Activated naive CD4-positive, alpha-beta T cell treated with anti-CD3 and anti-CD28 coated beads, Interleukin-2, amount 10 ng/mL, durations not matched to agents 7 days and 5 days (primary cell): Measurements from ENCODE around the gene TCEANC.
"Not testable (repeated sequence)": the region's sequence is repeated elsewhere in the genome, so short reads cannot be mapped to it uniquely, and the experiment has no call there.

Experiments
- CTCF ChIA-PET: fragments of 350-600 bp; sonication (Branson Sonifier 250); formaldehyde crosslinking; loops from one replicate; lab custom pipeline; 2021; ENCODE audit warnings: antibody characterized with exemption; lab: Charles Lee
- DNase-seq: peaks from one replicate; pipeline ENCODE4 v3.0.0-alpha.2; 2020
- H3K27ac Mint-ChIP-seq: one replicate; pipeline ENCODE4 v1.8.0; 2021; ENCODE audit warnings: mild to moderate bottlenecking, moderate library complexity, mixed read lengths
- H3K27me3 Mint-ChIP-seq: one replicate; pipeline ENCODE4 v1.8.0; 2021; ENCODE audit warnings: mild to moderate bottlenecking, mixed read lengths
- H3K36me3 Mint-ChIP-seq: one replicate; pipeline ENCODE4 v1.8.0; 2021; ENCODE audit warnings: mixed read lengths
- H3K4me1 Mint-ChIP-seq: one replicate; pipeline ENCODE4 v1.8.0; 2021; ENCODE audit warnings: mixed read lengths
- H3K4me3 Mint-ChIP-seq: one replicate; pipeline ENCODE4 v1.8.0; 2021; ENCODE audit warnings: mild to moderate bottlenecking, moderate library complexity, mixed read lengths
- H3K9me3 Mint-ChIP-seq: one replicate; pipeline ENCODE4 v1.8.0; 2021; ENCODE audit warnings: mixed read lengths

The TCEANC gene

DNA sequence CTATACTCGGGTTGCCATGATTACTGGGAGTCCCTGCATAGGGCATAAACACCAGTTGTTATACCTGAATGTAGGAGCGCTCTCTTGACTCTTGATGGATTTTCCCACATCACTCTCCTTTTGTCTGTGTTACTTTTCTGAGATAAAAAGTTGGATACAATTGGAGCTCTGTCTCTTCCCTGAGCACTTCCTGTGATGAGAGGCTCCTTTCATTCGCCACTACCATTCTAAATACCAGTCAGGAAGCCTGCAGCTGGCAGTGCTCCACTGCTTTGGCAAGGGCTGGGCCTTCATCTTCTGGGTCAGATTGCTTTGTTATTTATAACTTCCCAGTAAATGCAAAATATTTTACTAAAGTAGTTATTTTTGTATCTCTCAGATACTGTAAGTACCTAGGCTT lies 13.9 kb downstream of the TCEANC start:
- H3K27me3 Mint-ChIP-seq: no peaks in the 10 kb centered on the region
- no peak for DNase-seq
- H3K9me3 Mint-ChIP-seq: no peaks in the 10 kb centered on the region
- H3K27ac Mint-ChIP-seq: no peak overlapping the region
- no peak overlapping the region for H3K4me3 Mint-ChIP-seq
- peaks cover 22% of the 10 kb centered on the region for H3K36me3 Mint-ChIP-seq
- CTCF ChIA-PET: no interaction called here
- peaks cover 5% of the 10 kb centered on the region for H3K4me1 Mint-ChIP-seq

DNA sequence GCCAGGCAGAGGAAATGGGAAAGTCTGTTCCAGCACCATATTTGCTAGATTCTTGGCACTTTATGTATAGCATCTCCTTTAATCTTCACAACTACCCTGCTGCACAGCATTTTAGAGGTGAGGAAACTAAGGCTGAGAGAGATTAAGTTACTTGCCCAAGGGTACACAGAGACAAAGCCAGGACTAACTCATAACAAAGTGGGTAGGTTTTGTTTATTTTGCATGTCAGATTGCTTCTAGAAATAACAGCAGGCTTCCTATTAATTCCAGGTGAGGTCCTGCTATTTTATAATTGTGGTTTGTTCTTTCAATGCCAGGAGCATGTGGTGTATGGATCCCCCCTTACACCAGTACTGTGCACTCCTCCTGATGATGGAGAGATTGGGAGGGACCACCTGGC lies 15.0 kb downstream of the TCEANC start:
- DNase-seq: no peak
- Mint-ChIP-seq H3K4me1 (peaks cover 5% of the 10 kb centered on the region), H3K9me3 (no peaks in the 10 kb centered on the region), H3K27ac (no peak overlapping the region), H3K27me3 (no peaks in the 10 kb centered on the region), H3K36me3 (peaks cover 22% of the 10 kb centered on the region), H3K4me3 (no peak overlapping the region)
- CTCF ChIA-PET: no interaction called here

DNA sequence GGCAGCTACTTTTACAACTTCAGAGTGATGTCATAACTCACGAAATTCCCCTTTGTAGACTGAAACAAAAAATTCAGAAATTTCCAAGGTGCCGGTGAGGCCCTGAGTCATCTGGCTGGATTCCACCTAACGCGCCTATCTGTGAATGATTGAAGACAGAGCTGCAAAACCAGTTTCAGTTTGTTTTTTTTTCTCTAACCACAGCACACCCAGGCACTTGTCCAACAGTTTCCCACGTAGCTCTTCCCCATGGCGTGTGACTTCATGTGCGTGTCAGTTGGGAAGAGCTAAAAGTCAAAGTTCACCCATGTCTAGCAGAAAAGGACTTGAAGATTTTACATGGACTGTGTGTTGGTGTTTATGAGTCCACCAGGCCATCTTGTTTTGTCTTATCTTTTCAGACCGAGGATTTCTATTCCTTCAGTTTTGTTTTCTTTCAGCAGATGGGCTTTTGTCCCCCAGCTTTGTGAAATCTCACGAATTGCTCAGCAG lies 16.4 kb downstream of the TCEANC start:
- peaks cover 19% of the 10 kb centered on the region for H3K36me3 Mint-ChIP-seq

DNA sequence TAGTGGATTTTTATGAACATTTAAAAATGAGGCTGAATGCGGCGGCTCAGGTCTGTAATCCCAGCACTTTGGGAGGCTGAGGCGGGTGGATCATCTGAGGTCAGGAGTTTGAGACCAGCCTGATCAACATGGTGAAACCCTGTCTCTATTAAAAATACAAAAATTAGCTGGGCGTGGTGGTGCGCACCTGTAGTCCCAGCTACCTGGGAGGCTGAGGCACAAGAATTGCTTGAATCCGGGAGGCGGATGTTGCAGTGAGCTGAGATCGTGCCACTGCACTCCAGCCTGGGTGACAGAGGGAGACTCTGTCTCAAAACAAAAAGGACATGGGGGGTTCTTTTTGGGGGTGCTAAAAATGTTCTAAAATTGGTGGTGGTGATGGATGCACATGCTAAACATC lies 16.8 kb downstream of the TCEANC start:
- H3K27ac Mint-ChIP-seq, DNase-seq, H3K27me3 Mint-ChIP-seq, H3K9me3 Mint-ChIP-seq, H3K4me3 Mint-ChIP-seq, H3K4me1 Mint-ChIP-seq: not testable (repeated sequence)
- CTCF ChIA-PET: interaction anchor here (1.0 to 1.5 kb wide), 2 partner anchors 12 to 19 kb away, joined by 3 to 5 read pairs; partner anchors contain the start of gene RAB9A
- peaks cover 19% of the 10 kb centered on the region for H3K36me3 Mint-ChIP-seq

More for the DNA sequence above, 16.4 kb downstream of the TCEANC start:
- Mint-ChIP-seq H3K4me1 (peaks cover 5% of the 10 kb centered on the region), H3K27me3 (no peaks in the 10 kb centered on the region), H3K4me3 (peak overlapping the region; percentile 15), H3K27ac (peak overlapping the region; percentile 49), H3K9me3 (no peaks in the 10 kb centered on the region)
- peak; percentile 20 for DNase-seq
- CTCF ChIA-PET: interaction anchor here (1.0 to 1.5 kb wide), 2 partner anchors 12 to 20 kb away, joined by 3 to 5 read pairs; partner anchors contain the start of gene RAB9A

DNA sequence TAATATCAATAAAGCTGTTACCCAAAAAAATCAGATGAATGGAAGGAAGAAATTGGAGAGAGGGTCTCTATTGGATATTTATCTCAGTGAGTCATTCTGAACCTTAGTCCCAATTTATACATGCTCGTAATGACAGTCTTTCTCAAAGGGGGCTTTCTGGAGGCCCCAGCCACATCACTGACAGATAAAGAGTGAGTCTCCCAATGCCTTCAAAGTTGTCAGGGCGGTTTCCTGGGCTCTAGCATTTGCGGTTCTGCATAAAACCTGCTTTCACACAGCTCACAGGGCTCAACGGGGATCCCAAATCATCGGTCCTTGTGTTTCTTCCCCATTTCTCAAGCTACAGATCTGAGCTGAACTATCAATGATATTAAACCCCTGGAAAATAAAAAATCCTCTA lies 17.3 kb downstream of the TCEANC start:
- Mint-ChIP-seq H3K9me3 (no peaks in the 10 kb centered on the region), H3K36me3 (peaks cover 16% of the 10 kb centered on the region), H3K27ac (no peak overlapping the region), H3K27me3 (no peaks in the 10 kb centered on the region), H3K4me3 (no peak overlapping the region), H3K4me1 (peaks cover 5% of the 10 kb centered on the region)
- CTCF ChIA-PET: interaction anchor here (1.5 kb wide), 1 partner anchor 11 kb away, joined by 3 read pairs; no protein-coding TSS in a partner anchor
- DNase-seq: no peak

DNA sequence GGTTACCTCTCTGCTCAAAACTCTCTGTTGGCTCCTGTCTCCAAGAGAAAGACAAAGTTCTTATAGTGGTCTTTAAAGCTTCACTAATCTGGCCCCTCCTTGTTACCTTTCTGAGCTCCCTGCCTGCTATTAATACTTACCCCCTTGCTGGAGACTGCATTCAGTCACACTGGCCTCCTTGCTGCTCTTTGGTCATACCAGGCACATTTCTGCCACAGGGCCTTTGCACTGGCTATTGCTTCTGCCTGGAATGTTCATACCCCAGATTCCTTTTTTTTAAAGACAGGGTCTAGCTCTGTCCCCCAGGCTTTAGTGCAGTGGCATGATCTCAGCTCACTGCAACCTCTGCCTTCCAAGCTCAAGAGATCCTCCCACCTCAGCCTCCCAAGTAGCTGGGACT lies 20.1 kb downstream of the TCEANC start:
- Mint-ChIP-seq H3K9me3 (no peaks in the 10 kb centered on the region), H3K4me3 (no peak overlapping the region), H3K27me3 (no peaks in the 10 kb centered on the region), H3K4me1 (peaks cover 5% of the 10 kb centered on the region), H3K36me3 (peaks cover 11% of the 10 kb centered on the region), H3K27ac (no peak overlapping the region)
- CTCF ChIA-PET: no interaction called here
- DNase-seq: no peak

DNA sequence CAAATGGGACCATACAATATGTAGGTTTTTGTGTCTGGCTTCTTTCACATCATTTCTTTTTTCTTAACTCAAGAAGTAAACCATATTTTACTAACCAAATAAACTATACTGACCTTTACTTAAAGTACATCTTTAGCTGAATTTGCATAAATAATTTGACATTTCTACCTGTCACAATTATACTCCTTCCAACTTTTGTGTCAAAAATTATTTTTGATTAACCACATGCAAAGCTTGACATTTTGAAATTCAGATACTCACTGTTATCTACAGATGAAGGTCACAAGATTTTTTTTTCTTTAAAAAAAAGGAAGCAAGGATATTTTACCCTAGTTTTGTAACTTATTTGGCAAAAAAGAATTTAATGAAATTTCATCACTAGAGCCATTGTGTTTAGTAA lies 23.9 kb downstream of the TCEANC start:
- Mint-ChIP-seq H3K27ac (no peak overlapping the region), H3K4me1 (no peaks in the 10 kb centered on the region), H3K9me3 (no peaks in the 10 kb centered on the region), H3K27me3 (no peaks in the 10 kb centered on the region), H3K4me3 (no peak overlapping the region), H3K36me3 (no peaks in the 10 kb centered on the region)
- CTCF ChIA-PET: no interaction called here
- no peak for DNase-seq

DNA sequence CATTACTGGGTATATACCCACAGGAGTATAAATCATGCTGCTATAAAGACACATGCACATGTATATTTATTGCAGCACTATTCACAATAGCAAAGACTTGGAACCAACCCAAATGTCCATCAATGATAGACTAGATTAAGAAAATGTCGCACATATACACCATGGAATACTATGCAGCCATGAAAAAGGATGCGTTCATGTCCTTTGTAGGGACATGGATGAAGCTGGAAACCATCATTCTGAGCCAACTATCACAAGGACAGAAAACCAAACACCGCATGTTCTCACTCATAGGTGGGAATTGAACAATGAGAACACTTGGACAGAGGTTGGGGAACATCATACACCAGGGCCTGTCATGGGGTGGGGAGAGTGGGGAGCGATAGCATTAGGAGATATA lies 26.8 kb downstream of the TCEANC start:
- CTCF ChIA-PET, H3K27ac Mint-ChIP-seq, H3K27me3 Mint-ChIP-seq, H3K4me1 Mint-ChIP-seq, H3K36me3 Mint-ChIP-seq, H3K9me3 Mint-ChIP-seq, H3K4me3 Mint-ChIP-seq, DNase-seq: not testable (repeated sequence)

DNA sequence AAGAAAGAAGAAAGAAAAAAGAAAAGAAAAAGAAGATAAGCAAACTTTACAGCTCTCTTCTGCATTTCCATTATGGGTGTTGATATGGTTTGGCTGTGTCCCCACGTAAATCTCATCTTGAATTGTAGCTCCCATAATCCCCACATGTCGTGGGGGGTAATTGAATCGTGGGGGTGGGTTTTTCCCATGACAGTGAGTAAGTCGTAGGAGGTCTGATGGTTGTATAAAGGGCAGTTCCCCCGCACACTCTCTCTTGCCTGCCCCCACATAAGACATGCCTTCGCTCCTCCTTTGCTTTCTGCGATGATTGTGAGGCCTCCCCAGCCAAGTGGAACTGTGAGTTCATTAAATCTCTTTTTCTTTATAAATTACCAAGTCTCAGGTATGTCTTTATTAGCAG lies 28.7 kb downstream of the TCEANC start:
- no peak for DNase-seq
- Mint-ChIP-seq H3K27me3 (no peaks in the 10 kb centered on the region), H3K4me3 (no peak overlapping the region), H3K27ac (no peak overlapping the region), H3K36me3 (no peaks in the 10 kb centered on the region), H3K4me1 (no peaks in the 10 kb centered on the region), H3K9me3 (no peaks in the 10 kb centered on the region)
- CTCF ChIA-PET: interaction anchor here (0.9 kb wide), 1 partner anchor 12 kb away, joined by 3 read pairs; no protein-coding TSS in a partner anchor

DNA sequence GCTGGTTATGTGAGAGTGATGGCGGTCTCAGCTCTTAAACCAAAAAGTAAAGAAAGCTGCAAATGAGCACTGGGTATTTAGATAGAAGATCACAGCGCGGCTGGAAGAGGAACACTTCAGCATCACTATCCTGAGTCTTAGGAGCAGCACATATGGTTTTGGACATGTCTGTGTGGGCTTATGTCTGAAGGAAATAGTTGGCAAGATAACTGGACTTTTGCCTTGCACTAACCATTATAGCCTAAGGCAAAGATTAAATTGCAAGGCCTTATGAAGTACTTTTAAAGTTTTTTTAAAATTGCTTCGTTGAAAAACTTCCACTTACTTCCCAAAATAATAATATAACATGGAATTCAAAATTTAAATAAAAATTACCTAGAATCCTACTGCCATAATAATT lies 31.4 kb downstream of the TCEANC start:
- Mint-ChIP-seq H3K4me3 (no peak overlapping the region), H3K36me3 (no peaks in the 10 kb centered on the region), H3K27ac (no peak overlapping the region), H3K9me3 (no peaks in the 10 kb centered on the region), H3K4me1 (peaks cover 14% of the 10 kb centered on the region), H3K27me3 (no peaks in the 10 kb centered on the region)
- DNase-seq: no peak
- CTCF ChIA-PET: no interaction called here

DNA sequence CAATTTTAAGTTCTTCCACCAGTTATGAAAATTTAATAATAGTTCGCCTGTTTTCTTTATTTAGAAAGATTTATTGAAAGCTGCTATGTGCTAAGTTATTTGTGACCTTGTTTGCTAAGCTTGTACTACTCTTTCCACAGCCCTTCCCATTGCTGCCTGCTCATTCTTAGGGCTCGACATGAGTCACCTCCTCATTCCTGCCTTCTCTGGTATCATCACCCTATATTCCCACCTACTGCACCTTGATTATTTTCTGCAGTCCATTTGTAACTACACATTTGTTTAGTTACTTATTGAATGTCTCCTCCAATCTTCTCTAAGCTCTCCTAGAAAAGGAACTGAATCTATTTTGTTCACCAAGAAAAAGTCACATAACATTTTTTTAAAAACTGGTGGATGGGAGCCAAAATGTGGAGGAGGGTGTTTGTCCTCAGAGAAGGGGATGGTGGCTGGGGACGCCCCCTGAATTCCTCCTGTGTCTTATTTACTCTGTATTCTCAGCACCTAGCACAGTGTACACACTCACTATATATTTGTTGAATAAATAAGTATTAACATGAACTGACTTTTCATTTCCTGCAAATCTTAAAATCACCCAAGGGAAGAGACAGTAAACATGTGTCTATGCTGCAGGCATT lies 32.3 kb downstream of the TCEANC start:
- no peaks in the 10 kb centered on the region for H3K9me3 Mint-ChIP-seq
- no peak for DNase-seq
- H3K27me3 Mint-ChIP-seq: no peaks in the 10 kb centered on the region
- CTCF ChIA-PET: no interaction called here
- H3K36me3 Mint-ChIP-seq: no peaks in the 10 kb centered on the region
- peaks cover 18% of the 10 kb centered on the region for H3K4me1 Mint-ChIP-seq
- no peak overlapping the region for H3K4me3 Mint-ChIP-seq
- H3K27ac Mint-ChIP-seq: no peak overlapping the region

DNA sequence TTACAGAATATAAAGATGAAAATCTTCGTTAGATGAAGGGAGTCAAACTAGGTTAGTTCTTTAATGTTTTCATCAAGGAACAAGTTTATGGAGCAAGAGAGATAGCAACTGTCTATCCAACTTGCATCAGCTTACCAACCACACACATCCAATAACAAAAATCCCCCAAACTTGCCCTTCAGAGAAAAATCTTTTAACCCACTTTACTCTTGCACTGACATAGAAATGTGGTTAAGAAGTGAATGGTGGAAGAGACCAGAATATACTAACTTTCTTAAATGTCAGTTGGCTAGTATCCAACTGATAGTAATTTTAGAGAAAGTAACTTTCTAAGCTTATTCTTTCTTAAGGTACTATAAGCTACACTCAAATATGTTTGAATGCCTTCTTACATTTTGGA lies 34.3 kb downstream of the TCEANC start:
- CTCF ChIA-PET: interaction anchor here (1.0 to 1.3 kb wide), 2 partner anchors 28 to 180 kb away, joined by 3 read pairs; no protein-coding TSS in a partner anchor
- H3K27ac Mint-ChIP-seq: no peak overlapping the region
- no peaks in the 10 kb centered on the region for H3K9me3 Mint-ChIP-seq
- H3K36me3 Mint-ChIP-seq: peaks cover 3% of the 10 kb centered on the region
- peaks cover 29% of the 10 kb centered on the region for H3K4me1 Mint-ChIP-seq
- DNase-seq: no peak
- H3K4me3 Mint-ChIP-seq: no peak overlapping the region
- no peaks in the 10 kb centered on the region for H3K27me3 Mint-ChIP-seq

DNA sequence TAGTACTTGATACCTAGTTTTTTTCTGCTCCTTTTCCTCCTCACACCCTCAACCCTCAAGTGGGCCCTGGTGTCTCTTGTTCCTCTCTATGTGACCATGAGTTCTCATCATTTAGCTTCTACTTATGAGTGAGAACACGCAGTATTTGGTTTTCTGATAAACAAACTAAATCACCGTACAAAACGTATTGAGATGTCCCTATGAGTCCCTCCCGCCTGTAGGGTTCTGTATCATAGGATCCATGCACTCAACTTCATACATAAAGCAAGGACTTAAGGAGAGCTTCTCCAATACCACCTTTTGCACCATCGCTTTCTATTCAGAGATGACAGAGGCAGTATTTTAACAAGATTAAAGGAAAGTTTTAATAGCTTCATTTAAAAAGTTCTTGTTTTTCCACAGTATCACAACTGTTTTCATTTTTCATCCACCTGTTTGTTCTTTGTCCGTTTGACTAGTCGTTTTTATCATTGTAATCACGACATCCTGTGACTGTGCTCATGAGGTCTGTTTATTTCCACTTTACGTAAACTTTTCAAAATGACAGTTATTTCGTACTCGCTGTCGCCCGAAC lies 35.5 kb downstream of the TCEANC start:
- H3K4me1 Mint-ChIP-seq: peaks cover 42% of the 10 kb centered on the region
- peak overlapping the region; percentile 88 for H3K27ac Mint-ChIP-seq
- peaks cover 4% of the 10 kb centered on the region for H3K36me3 Mint-ChIP-seq
- H3K27me3 Mint-ChIP-seq: no peaks in the 10 kb centered on the region
- no peaks in the 10 kb centered on the region for H3K9me3 Mint-ChIP-seq
- CTCF ChIA-PET: interaction anchor here (1.0 to 1.5 kb wide), 4 partner anchors 19 to 181 kb away, joined by 3 to 5 read pairs (median 3); no protein-coding TSS in a partner anchor
- DNase-seq: no peak
- H3K4me3 Mint-ChIP-seq: peak overlapping the region; percentile 86

DNA sequence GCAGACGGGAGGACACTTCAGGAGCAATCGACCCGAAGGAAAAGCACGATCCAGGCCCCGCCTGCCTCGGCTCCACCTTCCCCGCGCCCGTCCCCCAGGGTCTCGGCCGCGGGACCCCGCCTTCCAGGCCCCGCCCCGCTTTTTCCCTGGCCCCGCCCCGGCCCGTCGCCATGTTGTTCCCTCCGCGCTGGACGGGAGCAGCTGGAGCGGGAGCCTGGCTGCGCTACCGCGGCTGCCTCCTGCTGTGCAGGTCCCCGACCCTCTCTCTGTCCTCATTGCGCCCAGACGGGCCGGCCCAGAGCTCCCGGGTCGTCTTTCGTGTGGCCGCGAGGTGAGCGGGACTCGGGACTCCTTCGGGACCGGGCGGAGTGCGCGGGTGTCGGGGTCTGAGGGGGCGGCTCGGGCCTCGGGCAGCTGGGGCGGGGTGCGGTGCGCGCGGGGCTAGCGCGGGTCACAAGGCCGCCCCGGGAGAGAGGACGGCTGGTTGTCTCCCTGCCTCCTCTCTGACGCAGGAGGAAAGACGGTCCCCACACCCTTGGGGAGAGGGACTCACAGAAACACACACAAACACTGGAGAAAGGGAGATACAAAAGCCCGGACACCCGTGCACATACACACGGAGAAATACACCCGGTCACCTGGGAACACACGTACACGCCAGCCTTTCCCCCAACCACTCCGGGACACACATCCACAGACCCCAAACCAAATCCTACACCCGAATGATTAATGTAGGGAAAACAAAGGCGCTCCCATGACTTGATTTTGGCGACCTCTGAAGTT lies 36.2 kb downstream of the TCEANC start, which contains the start of gene RAB9A:
RAB9A (plus strand) TSS at position 171 of the 783 bp plus-strand sequence. CDS start 19,619 bp downstream, outside the sequence.
- peaks cover 4% of the 10 kb centered on the region for H3K36me3 Mint-ChIP-seq
- H3K27ac Mint-ChIP-seq: peak within 1 kb of the TSS; percentile 88
- peak within 1 kb of the TSS; percentile 86 for H3K4me3 Mint-ChIP-seq
- no peaks in the 10 kb centered on the region for H3K9me3 Mint-ChIP-seq
- no peaks in the 10 kb centered on the region for H3K27me3 Mint-ChIP-seq
- peak; percentile 82 for DNase-seq
- CTCF ChIA-PET: interaction anchor here (1.5 kb wide), 1 partner anchor 20 kb away, joined by 5 read pairs; no protein-coding TSS in a partner anchor
- peaks cover 48% of the 10 kb centered on the region for H3K4me1 Mint-ChIP-seq
